PC-9 (cell line): Measurements from ENCODE around the gene RHEX.

ENCODE experiments used
- EZH2 ChIP-seq: fragments of 200-600 bp; sonication (generic); IDR thresholded peaks from 2 replicates; pipeline ENCODE4 v1.8.0; 2017; ENCODE audit warnings: antibody characterized with exemption, low read depth
- TF ChIP-seq, protein P1 (sequence below): fragments of 200-600 bp; sonication (generic); conservative IDR thresholded peaks from 2 replicates; pipeline ENCODE4 v1.6.1; 2017; ENCODE audit warnings: mixed run types, antibody characterized with exemption, mild to moderate bottlenecking, moderate library complexity

DNA sequence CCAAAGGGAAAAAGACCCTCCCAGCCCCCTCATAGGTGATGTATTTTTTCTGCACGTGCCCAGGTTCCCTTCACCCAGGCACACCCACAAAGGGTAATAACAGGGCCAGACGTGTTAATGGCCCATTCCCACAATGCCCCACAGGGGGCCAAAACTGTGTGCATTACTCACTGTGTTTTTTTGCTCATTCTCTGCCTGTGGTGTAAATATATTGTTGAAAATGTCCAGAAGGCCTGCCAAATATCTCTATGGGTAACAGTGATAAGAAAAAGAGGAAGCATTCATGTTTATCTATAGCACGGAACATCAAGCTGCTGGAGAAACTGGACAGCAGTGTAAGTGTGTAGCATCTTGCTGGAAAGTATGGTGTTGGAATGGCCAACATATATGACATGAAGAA is 21.9 kb downstream of the RHEX start:
- no peak for TF ChIP-seq EZH2
- TF ChIP-seq, protein P1, sequence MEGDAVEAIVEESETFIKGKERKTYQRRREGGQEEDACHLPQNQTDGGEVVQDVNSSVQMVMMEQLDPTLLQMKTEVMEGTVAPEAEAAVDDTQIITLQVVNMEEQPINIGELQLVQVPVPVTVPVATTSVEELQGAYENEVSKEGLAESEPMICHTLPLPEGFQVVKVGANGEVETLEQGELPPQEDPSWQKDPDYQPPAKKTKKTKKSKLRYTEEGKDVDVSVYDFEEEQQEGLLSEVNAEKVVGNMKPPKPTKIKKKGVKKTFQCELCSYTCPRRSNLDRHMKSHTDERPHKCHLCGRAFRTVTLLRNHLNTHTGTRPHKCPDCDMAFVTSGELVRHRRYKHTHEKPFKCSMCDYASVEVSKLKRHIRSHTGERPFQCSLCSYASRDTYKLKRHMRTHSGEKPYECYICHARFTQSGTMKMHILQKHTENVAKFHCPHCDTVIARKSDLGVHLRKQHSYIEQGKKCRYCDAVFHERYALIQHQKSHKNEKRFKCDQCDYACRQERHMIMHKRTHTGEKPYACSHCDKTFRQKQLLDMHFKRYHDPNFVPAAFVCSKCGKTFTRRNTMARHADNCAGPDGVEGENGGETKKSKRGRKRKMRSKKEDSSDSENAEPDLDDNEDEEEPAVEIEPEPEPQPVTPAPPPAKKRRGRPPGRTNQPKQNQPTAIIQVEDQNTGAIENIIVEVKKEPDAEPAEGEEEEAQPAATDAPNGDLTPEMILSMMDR, result no peak
